NCI-H2171 treated with DMSO at 0.1 percent for 48 hours (cell line): ENCODE measurements around the gene AURKAIP1.
"Not testable (repeated sequence)": the region's sequence is repeated elsewhere in the genome, so short reads cannot be mapped to it uniquely, and the experiment has no call there.

Source experiments
- DNase-seq: peaks from one replicate; lab custom pipeline; 2025; lab: John Stamatoyannopoulos, UW

Gene AURKAIP1

DNA sequence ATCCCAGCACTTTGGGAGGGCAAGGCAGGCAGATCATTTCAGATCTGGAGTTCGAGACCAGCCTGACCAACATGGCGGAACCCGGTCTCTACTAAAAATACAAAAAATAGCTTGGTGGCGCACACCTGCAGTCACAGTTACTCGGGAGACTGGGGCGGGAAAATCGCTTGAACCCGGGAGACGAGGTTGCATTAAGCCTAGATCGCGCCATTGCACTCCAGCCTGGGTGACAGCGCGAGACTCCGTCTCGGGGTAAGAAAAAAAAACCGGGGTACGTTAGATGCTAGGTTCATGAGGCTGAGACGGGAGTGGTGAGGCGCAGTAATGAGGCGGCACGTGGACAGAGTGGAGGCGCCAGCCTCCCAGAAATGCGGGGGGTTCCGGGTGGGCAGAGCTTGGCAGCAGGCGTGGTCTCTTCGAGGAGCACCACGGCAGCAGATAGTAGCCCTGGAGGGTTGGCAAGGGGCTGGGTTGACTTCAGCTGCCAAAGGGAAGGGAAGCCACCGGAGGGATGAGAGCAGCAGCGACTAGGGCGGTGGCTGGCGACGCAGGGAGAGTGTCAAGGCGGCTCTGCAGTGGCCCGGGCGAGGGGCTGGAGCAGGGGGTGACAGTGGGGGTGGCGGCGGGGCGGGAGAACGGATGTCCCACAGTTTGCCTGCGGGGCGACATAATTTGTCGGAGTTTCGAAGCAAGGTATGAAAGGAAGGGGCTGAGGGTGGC is 31.3 kb upstream of the AURKAIP1 start:
- no peak for DNase-seq

DNA sequence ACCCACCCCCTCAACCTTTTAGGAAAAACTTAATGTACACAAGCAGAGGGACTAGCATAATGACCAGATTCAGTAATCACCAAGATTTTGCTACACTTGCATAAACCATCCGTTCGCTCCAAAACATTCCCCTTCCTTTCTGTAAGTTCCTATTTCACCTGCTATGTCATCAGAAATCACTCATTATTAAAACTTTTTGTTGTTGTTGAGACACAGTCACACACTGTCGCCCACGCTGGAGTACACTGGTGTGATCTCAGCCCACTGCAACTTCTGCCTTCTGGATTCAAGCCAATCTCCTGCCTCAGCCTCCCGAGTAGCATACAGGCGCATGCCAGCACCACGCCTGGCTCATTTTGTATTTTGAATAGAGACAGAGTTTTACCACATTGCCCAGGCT is 28.6 kb upstream of the AURKAIP1 start:
- DNase-seq: no peak

GRCh38 chr1:1402901-1403392 is 27.9 kb upstream of the AURKAIP1 start:
- DNase-seq: not testable (repeated sequence)

DNA sequence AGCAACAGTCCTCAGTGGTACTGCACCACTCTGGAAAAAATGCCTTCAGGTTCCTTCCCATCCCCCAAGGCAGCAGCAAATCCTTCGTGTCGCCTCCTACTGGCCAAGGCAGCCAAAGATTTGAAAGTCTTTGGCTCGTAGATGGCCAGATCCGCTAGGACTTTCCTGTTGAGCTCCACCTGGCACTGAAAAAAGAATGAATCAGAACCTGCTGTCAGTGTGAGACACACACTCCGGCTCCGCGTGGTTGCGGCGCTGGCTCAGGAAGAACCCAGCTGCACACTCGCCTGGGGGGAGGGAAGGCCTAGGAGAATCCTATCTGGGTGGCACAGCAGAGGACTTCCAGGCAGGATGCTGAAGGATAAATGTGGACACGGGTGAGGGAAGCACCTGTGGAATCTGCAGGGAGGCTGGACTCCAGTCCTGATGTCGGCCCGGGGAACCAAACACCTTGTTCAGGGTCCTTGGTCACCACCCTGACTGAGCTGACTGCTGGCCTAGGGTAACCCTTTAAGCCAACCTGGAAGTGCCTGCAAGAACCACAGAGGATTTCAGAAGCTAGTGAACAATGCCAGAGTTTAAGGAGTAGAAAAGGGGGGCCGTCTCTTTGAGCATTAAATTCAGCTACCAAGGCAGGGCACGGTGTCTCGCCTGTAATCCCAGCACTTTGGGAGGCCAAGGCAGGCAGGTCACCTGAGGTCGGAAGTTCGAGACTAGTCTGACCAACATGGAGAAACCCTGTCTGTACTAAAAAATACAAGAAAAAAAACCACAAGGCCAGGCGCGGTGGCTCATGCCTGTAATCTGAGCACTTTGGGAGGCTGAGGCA is 27.3 kb upstream of the AURKAIP1 start:
- peak; percentile 37 for DNase-seq

- DNase-seq: no peak
Observed at GRCh38 chr1:1401457-1402010, 26.5 kb upstream of the AURKAIP1 start.

DNA sequence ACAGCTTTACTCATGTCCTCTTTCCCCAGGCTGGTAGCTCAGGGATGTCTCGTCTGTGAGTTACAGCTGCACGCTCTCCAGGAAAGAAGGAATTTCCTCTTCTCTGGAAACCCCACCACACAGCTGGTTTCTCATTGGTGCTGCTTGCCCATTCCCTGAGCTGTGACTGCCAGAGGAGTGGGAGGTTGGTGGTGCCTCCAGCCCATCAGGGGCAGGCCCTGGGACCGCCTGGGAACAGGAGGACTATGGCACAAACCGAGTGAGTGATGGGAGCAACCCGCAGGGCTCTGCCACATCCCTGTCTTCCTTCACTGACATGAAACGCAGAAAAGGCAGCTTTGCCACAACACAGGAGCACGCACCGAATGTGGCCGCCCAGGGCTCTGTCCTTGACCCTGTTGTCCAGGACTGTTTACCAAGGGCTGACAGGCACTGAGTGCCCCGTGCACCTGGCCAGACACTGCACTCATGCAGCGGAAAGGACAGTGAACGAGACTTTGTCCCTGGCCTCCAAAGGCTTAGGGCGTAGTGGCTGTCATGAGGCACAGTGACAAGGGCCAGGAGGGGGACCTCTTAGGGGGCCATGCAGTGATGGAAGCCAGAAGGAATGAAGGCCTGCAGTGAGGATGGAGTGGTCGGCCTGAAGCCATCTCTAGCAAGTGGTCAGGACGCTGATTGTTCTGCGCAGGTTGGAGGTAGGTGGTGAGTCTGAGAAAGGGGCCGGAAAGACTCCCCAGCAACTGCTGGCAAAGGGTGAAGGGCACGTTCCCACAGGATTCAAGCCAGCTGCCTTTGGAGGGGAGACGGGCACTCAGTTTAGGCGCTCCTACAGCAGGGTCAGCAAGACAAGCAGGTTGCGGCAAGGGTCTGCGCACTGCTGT is 25.8 kb upstream of the AURKAIP1 start:
- DNase-seq: no peak

DNA sequence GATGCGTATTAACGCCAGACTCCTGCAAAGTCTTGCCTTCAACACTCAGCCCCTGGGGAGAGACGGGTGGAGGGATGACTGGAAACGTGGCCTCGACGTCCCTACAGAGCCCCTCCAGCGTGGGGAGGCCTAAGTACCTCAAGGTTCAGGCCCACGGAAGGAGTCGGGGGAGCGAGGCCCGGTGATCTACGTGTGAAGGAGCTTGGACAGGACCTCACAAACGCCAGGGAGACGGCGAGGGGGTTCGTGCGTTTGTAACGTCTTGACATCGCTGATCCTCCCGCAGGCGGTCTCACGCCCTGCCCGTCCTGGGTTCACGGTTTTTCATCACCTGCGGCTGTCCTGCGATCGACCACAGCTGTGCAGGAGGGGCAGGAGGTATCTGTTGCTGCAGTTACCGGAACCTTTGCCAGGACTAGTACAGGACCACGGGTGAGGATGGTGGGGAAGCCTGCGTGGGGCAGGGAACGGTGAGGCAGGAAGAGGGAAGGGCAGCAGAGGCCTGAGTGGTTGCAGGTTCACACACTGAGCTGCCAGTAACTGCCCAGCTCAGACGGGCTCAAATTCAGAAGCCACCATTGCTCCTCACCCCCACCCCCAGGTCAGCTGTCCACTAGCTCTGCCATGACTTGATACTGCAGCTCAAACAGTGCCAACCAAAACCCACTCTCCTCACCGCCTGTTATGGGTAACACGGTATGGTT is 25.0 kb upstream of the AURKAIP1 start:
- no peak for DNase-seq

DNA sequence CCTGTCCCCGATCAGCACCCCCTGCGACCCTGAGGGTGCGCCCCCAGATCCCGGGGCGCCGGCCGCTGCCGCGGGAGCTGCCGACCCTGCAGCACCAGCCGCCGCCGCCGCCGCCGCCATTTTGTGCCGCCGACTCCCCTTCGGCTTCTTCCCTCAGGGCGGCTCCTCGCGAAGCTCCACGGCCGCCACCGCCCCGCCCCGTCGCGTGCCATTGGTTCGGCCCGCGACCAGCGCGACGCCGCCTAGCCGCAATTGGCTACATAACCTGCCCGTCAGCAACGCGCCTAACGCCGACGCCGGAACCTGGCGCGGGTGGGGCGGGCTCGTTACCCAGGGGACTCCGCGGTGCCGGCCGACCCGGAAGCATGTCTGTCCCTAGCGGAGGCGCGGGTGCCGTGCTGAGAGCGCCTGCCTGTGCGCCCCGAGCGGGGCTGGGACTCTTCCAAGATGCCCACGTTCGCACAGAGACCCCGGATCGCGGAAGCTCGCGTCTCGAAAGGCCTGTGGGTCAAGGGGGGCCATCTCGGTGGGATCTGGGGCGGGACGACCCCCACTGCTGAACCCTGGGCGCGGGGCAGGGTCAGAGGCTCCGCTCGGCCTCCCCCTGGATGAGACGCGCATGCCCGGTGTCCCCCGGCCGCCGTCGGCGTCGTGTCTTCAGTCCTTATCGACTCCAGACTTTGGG is 24.3 kb upstream of the AURKAIP1 start, which contains the start of gene CCNL2:
TSS of gene CCNL2 (minus strand) at position 149 of the 685 bp plus-strand sequence. CDS start at position 120, 29 bp downstream.
- DNase-seq: peak; percentile 95

GRCh38 chr1:1398677-1399186 is 23.7 kb upstream of the AURKAIP1 start:
- no peak for DNase-seq

- DNase-seq: no peak
Observed at GRCh38 chr1:1397839-1398523, 23.0 kb upstream of the AURKAIP1 start.

- DNase-seq: no peak
Observed at GRCh38 chr1:1395166-1395565, 20.2 kb upstream of the AURKAIP1 start.

DNA sequence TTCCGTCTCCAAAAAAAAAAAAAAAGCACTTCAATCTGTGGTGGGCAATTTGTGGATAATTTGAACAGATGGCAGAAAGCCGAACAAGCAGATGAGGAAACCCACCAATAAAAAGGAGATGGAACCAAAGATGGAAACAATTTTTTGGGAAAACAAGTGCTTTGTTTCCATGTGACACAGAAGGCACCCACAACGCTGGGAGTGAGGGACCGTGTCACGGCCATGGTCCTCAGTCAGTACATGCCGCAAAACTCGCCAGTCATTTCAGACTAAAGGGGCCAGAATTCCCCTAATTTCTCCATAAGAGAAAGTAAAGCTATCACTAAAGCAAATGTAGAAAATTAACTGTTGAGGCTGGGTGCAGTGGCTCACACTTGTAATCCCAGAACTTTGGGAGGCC is 19.1 kb upstream of the AURKAIP1 start:
- no peak for DNase-seq

DNA sequence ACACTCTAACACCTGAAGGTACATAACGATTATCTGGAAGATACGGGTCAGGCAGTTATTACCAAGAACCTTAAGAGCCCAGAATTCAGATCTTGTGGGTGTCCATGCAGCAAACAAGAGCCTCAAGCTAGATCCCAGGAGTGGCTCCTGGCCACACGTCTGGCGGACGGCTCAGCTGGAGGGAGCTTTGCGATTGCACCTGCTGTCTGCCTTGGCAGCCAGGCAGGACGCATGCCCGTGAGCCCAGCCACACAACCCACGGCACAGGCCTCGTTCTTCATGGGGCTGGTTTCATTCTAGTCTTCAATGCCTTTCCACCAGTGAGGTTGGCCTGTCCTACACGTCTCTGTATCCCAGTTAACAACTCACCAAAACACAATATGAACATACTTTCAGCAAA is 18.4 kb upstream of the AURKAIP1 start:
- no peak for DNase-seq

DNA sequence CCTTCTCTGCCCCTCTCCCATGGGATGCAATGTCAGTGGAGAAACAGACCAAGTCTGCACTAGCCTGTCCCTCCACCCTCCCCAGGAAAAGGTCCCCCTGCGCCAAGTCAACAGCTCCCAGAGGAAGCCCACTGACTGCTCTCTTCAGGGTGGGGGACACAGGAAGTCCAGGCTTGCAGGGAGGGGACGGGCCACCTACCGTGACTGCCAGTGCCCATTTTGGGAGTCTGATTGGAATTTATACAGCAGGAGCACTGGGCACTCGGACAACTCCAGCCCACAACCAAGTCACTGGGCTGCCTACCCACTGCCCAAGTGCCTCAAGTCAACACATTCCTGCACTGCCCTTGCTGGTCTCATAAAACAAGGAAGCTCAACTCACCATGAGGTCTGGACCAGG is 18.0 kb upstream of the AURKAIP1 start:
- no peak for DNase-seq

- DNase-seq: no peak
Observed at GRCh38 chr1:1391225-1391624, 16.2 kb upstream of the AURKAIP1 start.

- no peak for DNase-seq
Observed at GRCh38 chr1:1390675-1391074, 15.7 kb upstream of the AURKAIP1 start.

DNA sequence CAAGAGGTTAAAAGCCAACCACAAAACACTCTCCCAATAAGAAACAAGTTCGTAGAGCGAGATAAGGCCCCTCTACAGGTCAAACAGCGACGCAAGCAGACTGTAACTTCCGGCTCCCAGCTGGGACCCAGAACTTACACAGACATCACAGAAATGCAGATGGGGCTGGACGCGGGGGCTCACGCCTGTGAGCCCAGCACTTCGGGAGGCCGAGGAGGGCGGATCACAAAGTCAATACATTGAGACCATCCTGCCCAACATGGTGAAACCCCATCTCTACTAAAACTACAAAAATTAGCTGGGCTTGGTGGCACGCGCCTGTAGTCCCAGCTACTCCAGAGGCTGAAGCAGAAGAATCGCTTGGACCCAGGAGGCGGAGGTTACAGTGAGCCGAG is 13.1 kb upstream of the AURKAIP1 start:
- DNase-seq: no peak

GRCh38 chr1:1387098-1388077 is 12.4 kb upstream of the AURKAIP1 start:
- DNase-seq: no peak

- DNase-seq: no peak
Observed at GRCh38 chr1:1385931-1386330, 10.9 kb upstream of the AURKAIP1 start.
